DND-41 (cell line): ENCODE data around the gene WHRN.

ENCODE experiments used
- ATAC-seq: fragments of 200-7000 bp; cut with Tn5 transposase; 3 replicates; pipeline ENCODE4 v1.9.1; 2021; ENCODE audit warnings: low read depth; ENCODE audit not compliant: insufficient read depth
- DNase-seq: peaks from one replicate; pipeline ENCODE4 v3.0.0-alpha.2; 2020
- H2AFZ ChIP-seq: 2 replicates; pipeline ENCODE4 v1.6.0; 2012; ENCODE audit warnings: low read depth, low read length
- H3K27ac ChIP-seq: 2 replicates; pipeline ENCODE4 v1.5.1; 2012; ENCODE audit warnings: low read length, inconsistent platforms
- H3K27me3 ChIP-seq: fragments of 200-600 bp; sonication (generic); 2 replicates; pipeline ENCODE4 v1.6.0; 2012; ENCODE audit warnings: low read length, mild to moderate bottlenecking, inconsistent platforms; ENCODE audit not compliant: insufficient read depth, poor library complexity
- H3K36me3 ChIP-seq: 2 replicates; pipeline ENCODE4 v1.5.1; 2012; ENCODE audit warnings: low read length, inconsistent platforms; ENCODE audit not compliant: insufficient read depth
- H3K4me1 ChIP-seq: 2 replicates; pipeline ENCODE4 v1.5.1; 2012; ENCODE audit warnings: mild to moderate bottlenecking, low read length; ENCODE audit not compliant: insufficient read depth
- H3K4me2 ChIP-seq: 2 replicates; pipeline ENCODE4 v1.6.0; 2012; ENCODE audit warnings: mild to moderate bottlenecking, moderate library complexity, low read length, inconsistent platforms; ENCODE audit not compliant: insufficient read depth
- H3K4me3 ChIP-seq, 2 experiments: fragments of 200-600 bp in 1 of 2; shearing (Covaris generic) in 1 of 2; 2 replicates each; pipeline ENCODE4 v1.5.1; 2012 to 2016; ENCODE audit warnings: inconsistent platforms in 2 of 2, low read length in 2 of 2, mild to moderate bottlenecking in 2 of 2, low read depth in 1 of 2, moderate library complexity in 1 of 2
- H3K79me2 ChIP-seq: 2 replicates; pipeline ENCODE4 v1.6.0; 2012; ENCODE audit warnings: low read length, inconsistent platforms; ENCODE audit not compliant: insufficient read depth
- H3K9ac ChIP-seq: 2 replicates; pipeline ENCODE4 v1.6.0; 2012; ENCODE audit warnings: low read depth, mild to moderate bottlenecking, inconsistent platforms, low read length, moderate library complexity
- H3K9me3 ChIP-seq: 2 replicates; pipeline ENCODE4 v1.5.1; 2012; ENCODE audit warnings: low read length, moderate library complexity, mild to moderate bottlenecking, inconsistent platforms; ENCODE audit not compliant: insufficient read depth, severe bottlenecking
- H4K20me1 ChIP-seq: 2 replicates; pipeline ENCODE4 v1.6.0; 2012; ENCODE audit warnings: low read length; ENCODE audit not compliant: insufficient read depth
- CTCF ChIP-seq: IDR thresholded peaks from 2 replicates; pipeline ENCODE4 v1.5.1; 2012; ENCODE audit warnings: borderline replicate concordance, low read length, moderate library complexity, mild to moderate bottlenecking; ENCODE audit not compliant: poor library complexity, severe bottlenecking; ENCODE audit errors: extremely low read depth
- EZH2 ChIP-seq: IDR thresholded peaks from 3 replicates; pipeline ENCODE4 v1.6.1; 2012; ENCODE audit warnings: borderline replicate concordance, low read depth, mild to moderate bottlenecking, moderate library complexity, low read length, inconsistent platforms; ENCODE audit not compliant: severe bottlenecking

WHRN gene

GRCh38 chr9:114521846-114522245 is 16.6 kb upstream of the WHRN start:
- H3K36me3 ChIP-seq: no peaks in the 10 kb centered on the region
- H3K4me1 ChIP-seq: no peaks in the 10 kb centered on the region
- no peaks in the 10 kb centered on the region for H3K9me3 ChIP-seq
- ATAC-seq (no peak), DNase-seq (no peak)
- H3K9ac ChIP-seq: no peak overlapping the region
- no peak overlapping the region for H3K4me3 ChIP-seq
- no peak overlapping the region for H2AFZ ChIP-seq
- H3K27ac ChIP-seq: no peak overlapping the region
- no peaks in the 10 kb centered on the region for H3K79me2 ChIP-seq
- peaks cover 5% of the 10 kb centered on the region for H3K27me3 ChIP-seq
- no peaks in the 10 kb centered on the region for H4K20me1 ChIP-seq
- H3K4me2 ChIP-seq: no peak overlapping the region
- TF ChIP-seq EZH2 (no peak), CTCF (no peak)

- ATAC-seq (no peak), DNase-seq (no peak)
- Histone ChIP-seq H2AFZ (no peak overlapping the region), H3K9me3 (no peaks in the 10 kb centered on the region), H3K36me3 (no peaks in the 10 kb centered on the region), H4K20me1 (no peaks in the 10 kb centered on the region), H3K4me3 (no peak overlapping the region), H3K27me3 (peaks cover 5% of the 10 kb centered on the region), H3K79me2 (no peaks in the 10 kb centered on the region), H3K27ac (no peak overlapping the region), H3K9ac (no peak overlapping the region), H3K4me1 (no peaks in the 10 kb centered on the region), H3K4me2 (no peak overlapping the region)
- TF ChIP-seq CTCF: no peak
- TF ChIP-seq EZH2: no peak
These were observed 13.3 kb upstream of the WHRN start for GRCh38 chr9:114518599-114519022.

- no peaks in the 10 kb centered on the region for H3K36me3 ChIP-seq
- H3K9ac ChIP-seq: no peak overlapping the region
- H3K27ac ChIP-seq: no peak overlapping the region
- no peak overlapping the region for H2AFZ ChIP-seq
- no peak overlapping the region for H3K4me2 ChIP-seq
- H3K9me3 ChIP-seq: no peaks in the 10 kb centered on the region
- no peak for DNase-seq
- no peaks in the 10 kb centered on the region for H3K79me2 ChIP-seq
- H3K27me3 ChIP-seq: peaks cover 5% of the 10 kb centered on the region
- H3K4me3 ChIP-seq: no peak overlapping the region
- TF ChIP-seq EZH2: no peak
- TF ChIP-seq CTCF: no peak
- H3K4me1 ChIP-seq: no peaks in the 10 kb centered on the region
- no peak for ATAC-seq
- no peaks in the 10 kb centered on the region for H4K20me1 ChIP-seq
These were observed 12.8 kb upstream of the WHRN start for GRCh38 chr9:114518120-114518519.

GRCh38 chr9:114516913-114517312 is 11.6 kb upstream of the WHRN start:
- Histone ChIP-seq H3K79me2 (no peaks in the 10 kb centered on the region), H4K20me1 (no peaks in the 10 kb centered on the region), H3K4me3 (no peak overlapping the region), H3K9ac (no peak overlapping the region), H3K36me3 (no peaks in the 10 kb centered on the region), H3K9me3 (no peaks in the 10 kb centered on the region), H2AFZ (no peak overlapping the region), H3K27me3 (peaks cover 5% of the 10 kb centered on the region), H3K4me2 (no peak overlapping the region), H3K4me1 (no peaks in the 10 kb centered on the region), H3K27ac (no peak overlapping the region)
- TF ChIP-seq EZH2 (no peak), CTCF (no peak)
- ATAC-seq (no peak), DNase-seq (no peak)
